HG02870 (cell line): ENCODE measurements around the gene JUP.
"Not testable (repeated sequence)": the region's sequence is repeated elsewhere in the genome, so short reads cannot be mapped to it uniquely, and the experiment has no call there.

Experiments
- ATAC-seq: cut with Tn5 transposase; IDR thresholded peaks from one replicate; pipeline ENCODE4 v1.9.1; 2021; ENCODE audit warnings: mild to moderate bottlenecking, moderate library complexity; ENCODE audit not compliant: unreplicated experiment

Gene JUP

DNA sequence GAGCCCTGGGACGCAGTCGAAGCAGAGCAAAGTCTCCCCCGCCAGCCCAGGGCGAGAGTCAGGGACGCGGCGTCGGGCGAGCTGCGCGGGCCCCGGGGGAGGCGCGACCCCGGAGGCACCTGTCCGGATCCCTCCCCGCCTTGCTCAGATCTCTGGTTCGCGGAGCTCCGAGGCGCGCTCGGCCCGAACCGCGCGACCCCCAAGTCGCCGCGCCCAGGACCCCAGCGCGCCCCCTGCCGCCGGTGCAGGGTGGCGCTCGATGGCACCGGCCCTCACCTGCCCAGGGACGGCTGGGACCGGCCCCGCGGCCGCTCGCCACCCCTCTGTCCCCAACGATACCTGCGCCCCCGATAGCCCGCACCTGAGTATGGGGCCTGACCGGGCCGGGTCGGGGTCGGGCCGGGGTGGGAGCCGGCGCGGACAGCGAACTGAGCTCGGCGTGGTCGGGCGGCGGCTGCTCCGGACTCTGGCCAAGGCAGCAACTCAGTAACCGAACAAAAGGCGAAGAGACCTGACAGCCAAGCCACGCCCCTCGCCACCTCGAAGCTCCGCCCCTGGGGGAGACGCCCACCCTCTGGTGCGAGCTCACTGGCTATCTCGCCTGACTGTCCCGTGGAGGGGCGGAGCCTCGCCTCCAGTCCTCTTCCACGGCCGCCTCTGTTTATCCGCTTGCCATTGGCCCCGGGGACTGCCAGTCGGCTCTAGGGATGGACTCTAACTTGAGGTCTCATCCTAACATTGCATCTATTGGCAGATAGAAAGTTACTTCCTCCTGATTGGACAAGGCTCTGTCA, at the start of gene JUP:
Gene JUP (minus strand): TSS at position 485 of the 794 bp plus-strand sequence. CDS start 14,857 bp downstream, outside the sequence.
- peak; percentile 74 for ATAC-seq

DNA sequence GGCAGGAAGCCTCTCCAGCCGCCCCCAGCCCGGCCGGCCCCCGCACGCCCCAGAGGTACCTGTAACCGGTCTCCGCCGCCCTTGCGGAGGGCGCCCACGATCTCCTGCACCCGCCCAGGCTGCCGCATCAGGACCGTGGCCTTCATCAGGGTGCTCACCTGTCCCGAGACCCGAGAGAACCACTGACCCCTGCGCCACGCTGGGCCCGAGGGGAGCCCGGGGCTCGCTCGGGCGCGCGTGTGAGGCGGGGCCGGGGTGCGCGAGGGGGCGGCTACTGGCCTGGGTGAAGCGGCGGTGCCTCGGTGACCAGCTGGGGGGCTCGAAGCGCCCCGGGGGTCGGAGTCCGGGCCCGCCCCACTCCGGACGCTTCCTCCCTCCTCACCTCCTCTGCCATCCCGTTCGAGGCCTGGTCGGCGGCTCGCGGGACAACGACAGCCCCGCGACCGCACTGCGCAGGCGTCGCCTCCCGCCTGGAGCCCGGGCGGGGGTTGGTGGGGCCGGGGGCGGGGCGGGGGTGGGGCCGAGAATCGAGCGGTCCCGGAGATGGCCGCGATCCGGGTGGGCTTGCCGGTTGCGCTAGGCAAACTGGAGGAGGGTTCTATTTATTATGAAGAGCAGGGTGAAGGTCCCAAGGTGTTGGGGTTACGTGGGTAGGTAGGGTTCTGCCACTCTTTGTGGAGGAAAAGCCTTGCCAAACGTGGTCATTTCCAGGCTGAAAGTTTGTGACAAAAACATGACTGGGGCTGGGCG, 49.5 kb upstream of the JUP start, which contains the start of gene NT5C3B:
Gene NT5C3B (minus strand): TSS at position 433 of the 750 bp plus-strand sequence. CDS start 39 bp downstream, at position 394.
- ATAC-seq = peak; percentile 62

DNA sequence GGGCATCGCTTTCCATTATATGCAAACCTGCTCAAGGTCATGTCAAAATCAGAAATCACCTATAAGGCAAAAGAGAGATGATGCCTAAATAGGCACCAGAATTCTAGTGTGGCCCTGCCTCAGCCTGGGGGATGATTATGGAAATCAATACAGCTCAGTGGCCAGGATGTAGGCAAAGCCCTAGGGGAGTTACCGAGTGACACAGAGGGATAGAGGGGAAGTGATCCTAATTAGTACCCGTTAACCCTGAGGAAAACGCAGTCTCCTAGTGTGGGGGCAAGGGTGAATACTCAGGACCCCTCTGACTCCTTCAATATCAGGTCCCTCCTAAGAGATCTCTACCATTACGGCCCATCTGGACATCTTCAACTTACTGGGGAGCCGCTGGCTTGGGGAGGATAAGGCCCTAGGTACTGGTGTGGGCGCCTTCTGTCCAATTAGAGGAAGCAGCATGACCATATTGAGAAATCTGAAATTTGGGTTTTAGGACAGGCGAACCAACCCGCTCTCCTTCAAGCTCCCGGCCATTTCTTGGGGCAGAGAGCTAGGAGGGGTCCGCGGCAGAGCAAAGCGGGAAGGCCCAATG, 48.8 kb upstream of the JUP start:
- ATAC-seq = peak; percentile 29

DNA sequence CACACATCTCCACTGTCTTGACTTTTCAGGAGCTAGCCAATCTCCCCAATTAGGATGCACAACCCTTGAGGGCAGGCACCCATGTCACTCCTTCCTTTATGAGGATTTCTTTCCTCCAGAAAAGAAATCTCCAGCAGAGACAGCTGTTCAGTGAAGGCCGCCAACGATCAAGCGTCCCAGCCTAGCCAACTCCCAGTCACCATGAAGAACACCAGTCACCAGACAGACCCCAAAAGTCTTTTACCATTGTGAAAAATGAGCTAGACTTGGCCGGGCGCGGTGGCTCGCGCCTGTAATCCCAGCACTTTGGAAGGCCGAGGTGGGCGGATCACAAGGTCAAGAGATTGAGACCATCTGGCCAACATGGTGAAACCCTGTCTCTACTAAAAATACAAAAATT, 43.5 kb upstream of the JUP start:
- ATAC-seq = not testable (repeated sequence)

DNA sequence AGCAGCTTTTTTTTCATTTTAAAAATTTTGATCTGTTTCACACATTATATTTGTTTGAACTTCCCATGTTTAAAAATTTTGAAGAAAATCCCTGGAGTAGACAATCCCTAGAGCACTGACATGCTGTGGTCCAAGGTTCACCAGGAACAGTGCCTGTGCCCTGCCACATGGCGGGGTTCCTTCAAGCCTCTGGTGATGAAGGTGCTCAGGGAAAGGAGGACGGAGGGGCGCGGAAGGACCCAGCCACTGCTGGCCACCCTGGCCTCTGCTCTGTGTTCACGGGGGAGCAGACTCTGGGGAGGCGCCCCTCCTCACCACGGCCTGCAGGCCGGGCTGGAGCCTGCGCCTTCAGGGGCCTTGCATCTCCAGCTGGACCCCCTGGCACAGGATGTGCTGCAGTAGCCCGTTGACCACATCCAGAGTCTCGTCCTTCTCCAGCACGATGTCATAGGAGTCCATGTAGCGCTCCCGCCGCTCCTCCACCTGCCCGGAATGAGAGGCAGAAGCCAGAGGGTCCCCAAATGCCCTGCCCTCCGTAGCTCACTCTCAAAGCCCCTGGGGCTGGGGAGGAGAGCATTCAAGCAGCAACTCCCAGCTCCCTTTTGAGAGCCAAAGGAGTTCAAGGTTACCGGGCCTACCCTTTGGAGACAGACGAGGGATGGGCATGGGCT, 38.8 kb upstream of the JUP start:
- no peak for ATAC-seq

DNA sequence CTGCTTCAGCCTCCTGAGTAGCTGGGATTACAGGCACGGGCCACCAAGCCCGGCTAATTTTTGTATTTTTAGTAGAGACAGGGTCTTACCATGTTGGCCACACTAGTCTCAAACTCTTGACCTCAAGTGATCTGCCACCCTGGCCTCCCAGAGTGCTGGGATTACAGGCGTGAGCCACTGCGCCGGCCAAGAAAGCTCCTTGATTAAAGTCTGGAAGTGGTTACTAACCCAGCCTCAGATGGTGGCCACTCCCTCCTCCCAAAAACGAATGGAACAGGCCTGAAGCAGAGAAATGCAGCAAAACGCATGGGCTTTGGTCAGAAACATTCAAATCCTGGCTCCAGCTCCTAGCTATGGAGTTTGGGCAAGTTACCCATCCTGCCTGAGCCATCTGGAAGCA, 37.6 kb upstream of the JUP start:
- no peak for ATAC-seq

DNA sequence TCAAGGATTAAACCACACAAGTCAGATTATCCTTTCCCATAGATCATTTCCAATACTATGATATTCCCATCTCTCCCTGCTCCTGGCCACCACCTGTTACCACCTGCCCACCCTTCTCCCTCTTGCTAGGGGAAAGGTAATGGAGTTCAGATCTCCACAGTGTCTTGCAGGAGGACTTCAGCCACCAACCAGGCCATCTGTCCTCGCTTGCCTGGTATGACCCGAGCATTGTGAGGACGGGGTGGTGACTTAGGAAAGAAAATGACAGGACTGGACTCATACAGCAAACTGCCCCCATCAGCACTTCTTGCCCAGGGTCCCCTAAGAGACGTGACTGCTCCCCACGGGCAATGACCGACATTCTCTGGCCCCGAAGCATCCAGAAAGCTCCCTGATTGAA, 37.1 kb upstream of the JUP start:
- no peak for ATAC-seq

DNA sequence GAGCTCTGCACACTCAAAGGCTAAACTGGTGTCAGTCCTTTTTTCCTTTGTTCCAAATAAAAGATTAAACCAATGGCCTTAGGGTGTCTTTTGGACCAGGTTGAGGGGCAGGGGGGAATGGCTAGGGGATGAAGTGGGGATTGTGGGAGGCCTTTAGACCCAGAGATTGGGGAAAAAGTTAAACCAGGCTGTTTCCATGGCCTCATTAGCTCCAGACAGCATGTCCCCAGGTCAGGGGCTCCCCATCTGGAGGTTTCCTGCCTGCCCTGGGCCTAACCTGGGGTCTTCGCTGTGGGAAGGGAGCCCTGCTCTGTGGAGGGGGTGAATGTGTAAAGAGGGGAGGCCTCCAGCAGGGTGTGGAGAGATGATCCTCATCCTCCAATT, 36.6 kb upstream of the JUP start:
- no peak for ATAC-seq

DNA sequence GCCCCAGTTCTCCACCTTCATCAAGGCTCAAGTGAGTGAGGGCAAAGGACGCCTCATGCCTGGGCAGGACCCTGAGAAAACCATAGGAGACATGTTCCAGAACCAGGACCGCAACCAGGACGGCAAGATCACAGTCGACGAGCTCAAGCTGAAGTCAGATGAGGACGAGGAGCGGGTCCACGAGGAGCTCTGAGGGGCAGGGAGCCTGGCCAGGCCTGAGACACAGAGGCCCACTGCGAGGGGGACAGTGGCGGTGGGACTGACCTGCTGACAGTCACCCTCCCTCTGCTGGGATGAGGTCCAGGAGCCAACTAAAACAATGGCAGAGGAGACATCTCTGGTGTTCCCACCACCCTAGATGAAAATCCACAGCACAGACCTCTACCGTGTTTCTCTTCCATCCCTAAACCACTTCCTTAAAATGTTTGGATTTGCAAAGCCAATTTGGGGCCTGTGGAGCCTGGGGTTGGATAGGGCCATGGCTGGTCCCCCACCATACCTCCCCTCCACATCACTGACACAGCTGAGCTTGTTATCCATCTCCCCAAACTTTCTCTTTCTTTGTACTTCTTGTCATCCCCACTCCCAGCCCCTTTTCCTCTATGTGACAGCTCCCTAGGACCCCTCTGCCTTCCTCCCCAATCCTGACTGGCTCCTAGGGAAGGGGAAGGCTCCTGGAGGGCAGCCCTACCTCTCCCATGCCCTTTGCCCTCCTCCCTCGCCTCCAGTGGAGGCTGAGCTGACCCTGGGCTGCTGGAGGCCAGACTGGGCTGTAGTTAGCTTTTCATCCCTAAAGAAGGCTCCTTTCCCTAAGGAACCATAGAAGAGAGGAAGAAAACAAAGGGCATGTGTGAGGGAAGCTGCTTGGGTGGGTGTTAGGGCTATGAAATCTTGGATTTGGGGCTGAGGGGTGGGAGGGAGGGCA, 36.0 kb upstream of the JUP start:
- no peak for ATAC-seq

DNA sequence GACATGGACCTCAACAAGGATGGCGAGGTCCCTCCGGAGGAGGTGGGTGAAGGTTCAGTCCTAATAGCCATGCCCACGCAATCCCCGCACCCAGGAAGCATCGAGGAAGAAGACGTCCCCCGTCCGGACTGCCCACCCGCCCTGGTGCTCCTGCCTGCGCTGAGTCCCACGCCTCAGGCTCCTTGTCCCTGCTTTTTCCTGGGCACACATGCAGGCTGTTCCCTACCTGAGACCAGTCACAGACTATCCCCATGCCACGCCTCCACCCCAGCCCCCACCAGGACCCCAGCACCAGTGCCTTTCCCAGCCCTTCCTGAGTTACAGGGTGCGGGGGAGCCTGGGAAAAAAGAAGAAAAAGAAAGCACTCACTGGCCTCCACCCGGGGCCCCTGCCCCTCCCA, 35.3 kb upstream of the JUP start:
- ATAC-seq = no peak

DNA sequence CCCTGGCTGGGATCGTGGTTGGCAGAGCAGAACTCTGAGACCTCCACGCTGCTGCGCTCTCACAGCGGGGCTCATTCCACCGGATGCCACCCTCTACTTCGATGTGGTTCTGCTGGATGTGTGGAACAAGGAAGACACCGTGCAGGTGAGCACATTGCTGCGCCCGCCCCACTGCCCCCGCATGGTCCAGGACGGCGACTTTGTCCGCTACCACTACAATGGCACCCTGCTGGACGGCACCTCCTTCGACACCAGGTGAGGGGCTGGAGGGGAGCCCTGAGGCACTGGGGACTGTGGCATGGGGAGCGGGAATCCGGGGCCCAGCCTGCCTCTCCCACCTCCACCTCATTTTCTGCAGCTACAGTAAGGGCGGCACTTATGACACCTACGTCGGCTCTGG, 31.5 kb upstream of the JUP start:
- no peak for ATAC-seq

DNA sequence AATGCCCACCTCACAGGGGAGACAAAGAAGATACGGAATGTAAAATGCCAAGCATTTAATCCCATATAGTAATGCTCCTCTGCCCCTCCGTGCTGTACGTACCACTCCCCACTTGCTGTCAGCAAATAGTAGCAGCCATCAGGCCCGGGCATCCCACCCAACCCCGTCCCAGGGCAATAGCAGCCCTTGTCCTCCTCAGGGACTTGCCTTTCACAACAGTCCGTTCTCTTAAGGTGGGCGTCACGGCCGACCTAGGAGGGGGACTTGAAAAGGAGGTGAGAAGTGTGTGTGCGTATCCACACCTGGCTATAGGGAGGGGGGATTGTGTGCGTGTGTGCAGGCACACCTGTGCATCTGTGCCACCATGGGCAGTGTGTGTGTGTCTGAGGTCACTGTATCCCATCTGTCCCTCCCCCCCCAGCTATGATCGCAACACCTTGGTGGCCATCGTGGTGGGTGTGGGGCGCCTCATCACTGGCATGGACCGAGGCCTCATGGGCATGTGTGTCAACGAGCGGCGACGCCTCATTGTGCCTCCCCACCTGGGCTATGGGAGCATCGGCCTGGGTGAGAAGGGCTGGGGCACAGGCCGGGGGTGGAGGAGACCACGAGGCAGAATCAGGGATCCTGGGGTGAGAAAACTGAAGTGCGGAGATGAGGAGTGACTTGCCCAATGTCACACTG, 30.3 kb upstream of the JUP start:
- no peak for ATAC-seq

DNA sequence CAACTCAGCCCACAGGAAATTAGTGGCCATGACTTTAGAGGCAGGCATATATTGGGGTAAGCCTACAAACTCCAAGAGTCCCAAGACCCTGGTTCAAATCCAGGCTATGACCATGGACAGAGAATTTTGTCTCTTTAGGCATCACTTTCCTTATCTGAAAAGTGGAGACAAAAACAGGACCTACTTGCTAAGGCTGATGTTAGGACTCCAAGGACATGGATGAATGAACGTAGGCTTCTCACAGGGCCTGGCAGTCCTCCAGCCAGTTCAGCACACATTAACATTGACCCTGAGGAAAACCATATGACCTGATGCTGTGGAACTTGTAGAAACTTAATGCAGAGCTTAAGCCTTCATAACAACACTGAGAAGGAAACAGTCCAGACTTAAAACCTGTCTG, 27.7 kb upstream of the JUP start:
- ATAC-seq = no peak

DNA sequence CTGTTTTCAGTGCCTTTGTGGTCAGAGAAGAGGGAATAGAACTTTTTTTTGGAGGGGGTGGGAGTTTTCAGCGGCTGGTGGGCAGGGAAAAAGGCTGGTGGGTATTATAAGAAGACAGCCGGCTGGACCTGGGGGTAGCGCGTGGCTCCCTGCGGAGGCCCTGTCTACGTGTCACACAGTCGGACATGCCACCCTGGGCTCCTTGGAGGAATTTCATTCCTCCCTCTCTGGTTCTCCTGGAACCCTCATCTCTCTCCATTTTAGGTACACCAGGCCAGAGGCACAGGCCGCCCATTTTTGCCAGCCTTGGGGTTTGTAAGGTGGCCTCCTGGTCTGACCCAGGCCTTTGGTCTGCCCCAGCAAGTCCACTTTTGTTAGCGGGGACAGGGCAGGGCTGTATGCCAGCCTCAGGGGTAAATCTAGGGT, 27.2 kb upstream of the JUP start:
- ATAC-seq = no peak

DNA sequence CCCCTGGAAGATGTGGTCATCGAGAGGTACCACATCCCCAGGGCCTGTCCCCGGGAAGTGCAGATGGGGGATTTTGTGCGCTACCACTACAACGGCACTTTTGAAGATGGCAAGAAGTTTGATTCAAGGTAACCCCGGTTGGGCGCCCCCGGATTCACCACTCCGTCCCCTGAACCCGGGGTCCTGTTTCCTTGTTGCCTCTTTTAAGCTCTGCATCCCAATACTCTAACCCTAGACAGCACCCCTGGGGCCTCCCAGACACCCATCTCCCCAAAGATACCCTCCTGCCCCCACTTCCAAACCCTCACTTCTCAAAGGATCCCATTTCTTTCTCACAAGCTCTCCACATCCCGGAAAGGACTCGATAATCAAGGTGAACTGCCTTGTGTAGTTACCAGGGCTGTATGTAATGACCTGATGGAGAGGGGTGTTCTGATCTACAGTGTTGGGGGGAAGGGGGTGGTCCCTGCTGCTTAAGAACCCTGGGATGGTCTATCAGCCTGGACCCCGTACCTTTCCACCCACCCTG, 26.7 kb upstream of the JUP start:
- no peak for ATAC-seq

DNA sequence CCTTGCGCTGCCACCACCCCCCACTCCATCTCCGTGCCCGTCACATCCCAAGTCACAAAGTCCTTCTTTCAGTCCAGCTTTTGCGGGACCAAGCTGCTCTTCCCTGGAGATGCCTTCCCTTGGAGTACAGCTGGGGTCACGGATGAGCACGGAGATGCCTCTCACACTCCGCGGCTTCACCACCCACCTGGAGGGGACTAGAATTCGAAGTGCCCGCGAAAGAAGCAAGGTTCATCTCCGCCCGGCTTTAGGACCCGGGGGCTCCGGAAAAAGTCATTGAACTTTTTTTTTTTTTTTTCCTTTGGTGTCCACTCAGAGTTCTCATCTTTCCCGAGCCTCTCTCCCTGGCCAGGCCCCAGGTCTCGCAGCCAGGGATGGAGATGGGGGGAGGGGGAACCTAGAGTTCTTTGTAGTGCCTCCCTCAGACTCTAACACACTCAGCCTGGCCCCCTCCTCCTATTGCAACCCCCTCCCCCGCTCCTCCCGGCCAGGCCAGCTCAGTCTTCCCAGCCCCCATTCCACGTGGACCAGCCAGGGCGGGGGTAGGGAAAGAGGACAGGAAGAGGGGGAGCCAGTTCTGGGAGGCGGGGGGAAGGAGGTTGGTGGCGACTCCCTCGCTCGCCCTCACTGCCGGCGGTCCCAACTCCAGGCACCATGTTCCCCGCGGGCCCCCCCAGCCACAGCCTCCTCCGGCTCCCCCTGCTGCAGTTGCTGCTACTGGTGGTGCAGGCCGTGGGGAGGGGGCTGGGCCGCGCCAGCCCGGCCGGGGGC, 26.1 kb upstream of the JUP start, which contains the start of gene FKBP10:
Gene FKBP10 (plus strand): TSS at position 624 of the 771 bp plus-strand sequence. CDS start 31 bp downstream, at position 655.
- ATAC-seq = no peak

DNA sequence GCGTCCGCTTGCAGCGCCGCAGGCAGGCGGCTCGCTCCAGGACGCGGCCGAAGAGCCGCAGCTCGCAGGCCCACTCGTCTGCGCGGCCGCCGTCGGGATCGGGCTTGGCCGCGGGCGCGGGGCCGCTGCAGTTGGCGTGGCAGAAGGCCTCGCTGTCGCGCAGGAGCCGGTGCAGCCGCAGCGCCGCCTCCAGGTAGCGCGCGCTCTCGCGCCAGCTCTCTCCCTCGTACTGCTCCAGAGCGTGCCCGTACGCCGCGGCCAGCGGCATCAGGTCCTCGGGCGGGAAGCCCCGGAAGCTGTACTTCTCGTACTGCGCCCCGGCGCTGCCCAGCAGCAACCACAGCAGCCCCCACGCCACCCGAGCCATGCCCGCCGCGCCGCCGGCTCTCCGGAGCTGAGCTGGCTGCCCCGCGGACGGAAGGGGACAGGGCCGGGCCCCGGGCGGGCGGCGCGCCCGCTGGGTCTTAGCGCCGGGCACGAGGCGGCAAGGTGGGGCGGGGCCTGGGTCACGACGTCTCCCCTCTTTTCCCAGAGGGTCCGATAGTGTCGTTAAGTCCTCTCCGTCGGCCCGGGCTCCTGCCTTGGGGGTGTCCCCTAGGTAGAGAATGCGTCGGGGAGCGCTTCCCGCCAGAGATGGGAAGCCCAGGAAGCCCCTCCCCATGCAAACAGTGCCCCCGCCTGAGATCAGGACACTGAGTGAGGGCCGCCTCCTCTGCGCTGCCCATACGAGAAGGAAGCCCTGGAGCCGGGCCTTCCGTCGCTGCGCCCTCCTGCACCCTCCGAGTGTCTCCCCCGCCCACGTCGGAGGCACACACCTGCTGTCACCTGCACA, 25.3 kb upstream of the JUP start, which contains the start of gene P3H4:
Gene P3H4 (minus strand): TSS at position 401 of the 832 bp plus-strand sequence. CDS start 34 bp downstream, at position 367.
- ATAC-seq = peak; percentile 55
